ENCODE results near the gene EFS.

The EFS gene

DNA sequence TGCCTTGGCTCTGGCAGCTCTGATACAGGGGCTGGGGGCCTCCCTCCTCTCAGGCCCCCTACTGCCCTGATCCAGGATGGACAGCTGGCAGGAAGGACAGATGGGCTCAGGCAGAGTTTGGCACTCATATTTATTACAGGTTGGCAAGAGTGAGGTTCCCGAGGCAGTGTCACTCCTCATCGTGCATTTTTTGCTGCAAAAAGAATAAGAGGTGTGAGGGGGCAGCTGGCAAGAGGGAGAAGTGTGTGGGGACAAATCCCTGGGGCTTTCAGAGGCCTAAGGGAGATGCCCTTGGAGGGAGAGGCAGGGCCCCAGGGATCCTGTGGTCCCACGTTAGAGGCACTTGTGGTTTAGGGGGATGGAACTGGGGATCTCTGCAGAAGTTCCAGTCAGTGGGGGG lies 16.9 kb upstream of the EFS start:
- H3K27ac ChIP-seq, result no peak overlapping the region
- TF ChIP-seq, protein P1, sequence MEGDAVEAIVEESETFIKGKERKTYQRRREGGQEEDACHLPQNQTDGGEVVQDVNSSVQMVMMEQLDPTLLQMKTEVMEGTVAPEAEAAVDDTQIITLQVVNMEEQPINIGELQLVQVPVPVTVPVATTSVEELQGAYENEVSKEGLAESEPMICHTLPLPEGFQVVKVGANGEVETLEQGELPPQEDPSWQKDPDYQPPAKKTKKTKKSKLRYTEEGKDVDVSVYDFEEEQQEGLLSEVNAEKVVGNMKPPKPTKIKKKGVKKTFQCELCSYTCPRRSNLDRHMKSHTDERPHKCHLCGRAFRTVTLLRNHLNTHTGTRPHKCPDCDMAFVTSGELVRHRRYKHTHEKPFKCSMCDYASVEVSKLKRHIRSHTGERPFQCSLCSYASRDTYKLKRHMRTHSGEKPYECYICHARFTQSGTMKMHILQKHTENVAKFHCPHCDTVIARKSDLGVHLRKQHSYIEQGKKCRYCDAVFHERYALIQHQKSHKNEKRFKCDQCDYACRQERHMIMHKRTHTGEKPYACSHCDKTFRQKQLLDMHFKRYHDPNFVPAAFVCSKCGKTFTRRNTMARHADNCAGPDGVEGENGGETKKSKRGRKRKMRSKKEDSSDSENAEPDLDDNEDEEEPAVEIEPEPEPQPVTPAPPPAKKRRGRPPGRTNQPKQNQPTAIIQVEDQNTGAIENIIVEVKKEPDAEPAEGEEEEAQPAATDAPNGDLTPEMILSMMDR (conservative IDR thresholded peaks at IDR 0.05), result no peak
- TF ChIP-seq ZFX (IDR thresholded peaks at IDR 0.05), result no peak

DNA sequence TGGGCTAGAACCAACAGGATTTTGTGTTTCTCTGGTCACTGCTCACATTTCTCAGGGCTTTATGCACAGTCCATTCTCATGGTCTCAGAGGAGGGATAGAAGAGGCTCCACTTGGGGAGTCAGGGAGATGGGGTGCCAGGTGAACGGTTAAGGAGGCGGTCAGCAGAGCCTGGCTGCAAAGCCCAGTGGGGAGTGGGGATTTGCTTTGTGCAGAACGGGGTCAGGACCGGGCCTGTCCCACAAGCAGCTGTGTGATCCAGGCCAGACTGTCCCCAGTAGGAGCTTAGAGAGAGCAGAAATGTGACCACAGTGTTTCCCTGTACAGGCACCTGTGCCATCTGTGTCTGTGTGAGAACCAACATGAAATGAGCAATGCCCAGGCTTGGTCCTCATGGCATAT lies 16.0 kb upstream of the EFS start:
- H3K27ac ChIP-seq, result no peak overlapping the region
- TF ChIP-seq, protein P1 (conservative IDR thresholded peaks at IDR 0.05), result no peak
- no peak for TF ChIP-seq ZFX (IDR thresholded peaks at IDR 0.05)

DNA sequence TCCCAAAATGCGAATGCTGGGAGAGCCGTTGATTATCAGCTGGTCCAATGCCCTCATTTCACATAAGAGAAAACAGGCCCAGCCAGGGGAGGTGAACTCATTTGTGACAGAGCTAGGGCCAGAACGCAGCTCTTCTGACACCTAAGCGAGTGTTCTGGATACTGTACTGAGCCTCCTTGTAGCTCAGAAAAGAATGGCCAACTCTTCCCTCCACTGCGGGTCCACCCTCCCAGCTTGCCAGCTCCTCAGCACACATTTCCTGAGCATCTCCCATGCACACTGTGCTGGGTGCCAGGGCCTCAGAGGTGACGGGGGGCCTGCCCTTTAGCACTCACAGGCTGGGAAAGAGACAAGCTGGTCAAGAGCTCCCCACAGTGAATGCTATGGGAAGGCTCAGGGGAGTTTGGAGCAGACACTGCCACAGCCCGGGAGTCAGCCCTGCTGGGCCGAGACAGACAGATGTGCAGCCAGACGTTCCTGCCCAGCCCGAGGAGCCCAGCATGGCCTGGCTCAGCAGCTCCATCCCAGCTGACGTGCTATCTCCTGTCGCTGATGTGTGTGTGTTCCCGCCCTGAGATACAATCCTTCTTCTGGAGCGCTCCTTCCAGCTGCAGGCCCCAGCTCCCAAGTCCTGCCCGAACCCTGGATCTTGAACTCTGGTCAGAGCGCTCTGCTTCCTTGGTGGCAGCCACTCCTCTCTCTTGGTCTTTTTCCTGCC lies 15.4 kb upstream of the EFS start:
- TF ChIP-seq, protein P1 (conservative IDR thresholded peaks at IDR 0.05), result peak; percentile 28
- no peak for TF ChIP-seq ZFX (IDR thresholded peaks at IDR 0.05)
- no peak overlapping the region for H3K27ac ChIP-seq

DNA sequence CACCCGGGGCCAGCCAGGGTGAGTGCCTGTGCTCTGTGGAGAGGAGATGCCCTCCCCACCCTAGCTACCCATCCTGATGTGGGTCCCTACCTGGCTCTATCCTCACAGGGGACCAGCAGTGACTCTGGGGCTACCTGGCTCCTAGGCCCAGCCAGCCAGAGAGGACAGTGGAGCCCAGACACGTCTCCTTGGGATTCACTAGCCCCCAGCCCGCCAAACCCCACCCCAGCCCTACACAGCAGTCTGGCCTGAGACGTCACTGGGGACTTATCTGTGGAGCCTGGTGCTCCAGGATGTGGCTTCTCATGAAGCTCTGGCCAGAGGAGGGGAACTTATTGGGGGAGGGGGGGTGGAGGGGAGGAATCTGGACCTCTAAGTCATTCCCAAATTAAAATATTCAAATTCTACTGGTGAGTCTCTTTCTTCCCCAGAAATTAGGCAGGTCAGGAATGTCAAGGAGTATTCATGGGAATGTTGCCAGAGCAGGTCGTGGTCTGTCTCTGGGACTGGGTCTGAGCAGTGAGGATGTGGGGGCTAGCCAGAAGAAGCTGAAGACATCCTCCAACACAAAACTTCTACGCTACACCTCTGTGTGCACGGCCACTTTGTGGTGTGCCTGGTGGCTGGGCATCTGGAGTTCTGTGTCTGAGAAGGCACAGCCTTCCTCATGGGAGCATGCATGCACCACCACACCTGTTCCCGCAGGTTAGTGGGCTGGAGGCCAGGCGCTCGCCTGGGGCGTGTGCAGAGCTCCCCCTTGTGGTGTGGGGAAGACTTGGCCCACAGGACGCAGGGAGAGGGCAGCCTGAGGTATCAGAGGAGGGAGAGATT lies 14.6 kb upstream of the EFS start:
- no peak overlapping the region for H3K27ac ChIP-seq
- TF ChIP-seq ZFX (IDR thresholded peaks at IDR 0.05), result no peak
- TF ChIP-seq, protein P1 (conservative IDR thresholded peaks at IDR 0.05), result peak; percentile 94

DNA sequence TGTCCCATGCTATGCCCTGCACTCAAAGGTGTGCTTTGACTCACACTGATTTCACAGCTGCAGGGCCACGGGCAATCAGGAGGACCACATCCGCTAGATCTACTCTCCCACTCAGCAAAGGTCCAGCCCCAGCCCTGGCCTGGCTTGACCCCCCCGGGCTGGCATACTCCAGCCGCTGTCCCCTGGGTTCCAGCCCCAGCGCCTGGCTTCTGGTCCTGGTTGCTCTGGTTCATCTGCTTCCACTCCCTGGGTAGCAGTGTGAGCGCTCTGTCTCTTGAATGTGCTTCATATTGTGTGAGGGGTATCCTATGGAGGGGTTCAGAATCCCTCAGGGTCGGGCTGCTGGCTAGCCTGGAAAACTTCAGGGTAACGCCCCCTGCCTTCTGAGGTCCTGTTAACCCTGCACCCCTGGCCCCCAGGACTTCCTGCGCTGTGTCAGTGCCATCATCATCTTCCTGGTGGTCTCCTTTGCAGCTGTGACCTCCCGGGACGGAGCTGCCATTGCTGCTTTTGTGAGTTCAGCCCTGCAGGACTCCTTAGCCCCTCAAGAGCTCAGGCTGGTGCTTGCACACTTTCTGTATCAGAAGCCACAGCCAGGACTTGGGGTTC lies 13.7 kb upstream of the EFS start:
- TF ChIP-seq, protein P1 (conservative IDR thresholded peaks at IDR 0.05), result no peak
- TF ChIP-seq ZFX (IDR thresholded peaks at IDR 0.05), result no peak
- H3K27ac ChIP-seq, result no peak overlapping the region

DNA sequence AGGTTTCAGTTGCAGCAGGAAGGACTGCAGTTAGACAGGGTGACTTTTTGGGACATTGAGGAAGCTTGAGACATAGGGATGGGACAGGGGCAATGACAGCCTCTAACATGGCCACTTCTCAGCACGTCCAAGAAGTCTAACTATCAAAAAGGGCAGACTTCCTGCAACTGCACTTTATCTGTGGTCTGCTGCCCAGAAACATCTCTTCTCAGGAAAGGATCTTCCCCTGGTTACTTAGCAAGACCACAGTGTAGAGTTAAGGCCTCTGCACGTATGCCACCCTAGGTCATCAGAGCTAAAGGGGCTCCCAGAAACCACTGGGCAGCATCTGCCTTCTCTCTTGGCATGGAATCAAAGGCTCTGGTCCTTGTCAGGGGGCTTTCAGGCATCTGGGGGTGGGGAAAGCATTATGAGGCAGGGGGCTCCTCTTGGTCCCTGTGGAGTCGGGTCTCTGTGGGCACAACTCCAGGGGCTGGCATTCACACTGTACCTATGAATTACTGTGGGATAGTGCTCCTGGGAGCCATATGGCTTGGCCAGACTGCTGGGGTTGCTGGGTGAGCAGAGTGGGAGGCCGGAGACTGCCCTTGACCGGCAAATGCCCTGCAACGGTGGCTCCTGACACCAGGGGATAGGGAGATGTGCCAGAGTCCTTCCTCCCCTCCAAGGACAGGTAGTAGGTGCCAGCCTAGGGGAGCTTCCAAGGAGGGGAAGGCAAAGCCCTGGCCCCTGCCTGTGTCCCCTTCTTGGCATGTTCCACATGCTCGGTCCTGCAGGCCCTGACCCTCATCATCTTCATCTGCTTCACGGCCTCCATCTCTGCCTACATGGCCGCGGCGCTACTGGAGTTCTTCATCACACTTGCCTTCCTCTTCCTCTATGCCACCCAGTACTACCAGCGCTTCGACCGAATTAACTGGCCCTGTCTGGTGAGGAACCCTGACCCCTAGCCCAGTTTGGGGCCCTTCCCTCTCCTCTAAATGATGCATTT lies 12.9 kb upstream of the EFS start:
- no peak for TF ChIP-seq ZFX (IDR thresholded peaks at IDR 0.05)
- TF ChIP-seq, protein P1 (conservative IDR thresholded peaks at IDR 0.05), result no peak
- H3K27ac ChIP-seq, result no peak overlapping the region

Measured in C4-2B (cell line).